ENCODE measurements around the gene PKDREJ. TPM values are rescaled to one million over a fixed set of nuclear protein-coding genes. Genes with fewer than 3 reads are reported as not detected.

The PKDREJ gene
- total RNA-seq, 1 donor from 2014 or later, result not detected

DNA sequence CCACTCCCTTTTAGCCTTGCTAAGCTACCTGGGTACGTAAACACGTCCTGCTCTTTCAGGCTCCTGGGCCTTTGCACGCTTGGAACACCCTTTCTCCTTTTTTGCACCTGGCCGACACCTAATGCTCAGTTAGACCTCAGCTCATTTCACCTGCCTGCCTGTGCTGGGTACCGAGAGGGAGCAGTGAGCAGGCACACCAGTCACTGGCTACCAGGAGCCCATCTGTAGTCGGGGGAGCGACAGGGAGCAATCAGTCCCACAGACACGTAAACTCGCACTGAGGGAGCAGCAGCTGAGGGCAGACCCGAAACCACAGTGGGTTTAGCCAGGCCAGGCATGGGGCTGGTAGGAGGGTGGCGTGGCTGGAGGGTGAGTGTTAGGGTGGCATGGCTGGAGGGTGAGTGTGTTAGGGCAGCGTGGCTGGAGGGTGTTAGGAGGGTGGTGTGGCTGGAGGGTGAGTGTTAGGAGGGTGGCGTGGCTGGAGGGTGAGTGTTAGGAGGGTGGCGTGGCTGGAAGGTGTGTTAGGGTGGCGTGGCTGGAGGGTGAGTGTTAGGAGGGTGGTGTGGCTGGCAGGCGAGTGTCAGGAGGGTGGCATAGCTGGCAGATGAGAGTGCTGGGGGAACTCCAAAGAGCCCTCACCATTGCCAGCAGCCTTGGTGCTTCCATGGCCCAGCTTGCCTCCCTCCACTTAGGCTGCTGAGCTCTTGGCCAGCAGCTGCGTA lies 27.1 kb upstream of the PKDREJ start:
- TF ChIP-seq, protein P1, sequence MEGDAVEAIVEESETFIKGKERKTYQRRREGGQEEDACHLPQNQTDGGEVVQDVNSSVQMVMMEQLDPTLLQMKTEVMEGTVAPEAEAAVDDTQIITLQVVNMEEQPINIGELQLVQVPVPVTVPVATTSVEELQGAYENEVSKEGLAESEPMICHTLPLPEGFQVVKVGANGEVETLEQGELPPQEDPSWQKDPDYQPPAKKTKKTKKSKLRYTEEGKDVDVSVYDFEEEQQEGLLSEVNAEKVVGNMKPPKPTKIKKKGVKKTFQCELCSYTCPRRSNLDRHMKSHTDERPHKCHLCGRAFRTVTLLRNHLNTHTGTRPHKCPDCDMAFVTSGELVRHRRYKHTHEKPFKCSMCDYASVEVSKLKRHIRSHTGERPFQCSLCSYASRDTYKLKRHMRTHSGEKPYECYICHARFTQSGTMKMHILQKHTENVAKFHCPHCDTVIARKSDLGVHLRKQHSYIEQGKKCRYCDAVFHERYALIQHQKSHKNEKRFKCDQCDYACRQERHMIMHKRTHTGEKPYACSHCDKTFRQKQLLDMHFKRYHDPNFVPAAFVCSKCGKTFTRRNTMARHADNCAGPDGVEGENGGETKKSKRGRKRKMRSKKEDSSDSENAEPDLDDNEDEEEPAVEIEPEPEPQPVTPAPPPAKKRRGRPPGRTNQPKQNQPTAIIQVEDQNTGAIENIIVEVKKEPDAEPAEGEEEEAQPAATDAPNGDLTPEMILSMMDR (IDR thresholded peaks at IDR 0.05), result no peak
- intact Hi-C loops (cut with DNase I), result no loop called here
- Histone ChIP-seq H3K4me1 (peaks cover 18% of the 10 kb centered on the region), H3K9me3 (peaks cover 4% of the 10 kb centered on the region), H3K36me3 (peaks cover 71% of the 10 kb centered on the region), H3K27me3 (ENCODE audit: low read depth) (no peaks in the 10 kb centered on the region), H3K27ac (no peak overlapping the region), H3K4me3 (no peak overlapping the region)
- no peak for ATAC-seq
- DNase-seq, result no peak

DNA sequence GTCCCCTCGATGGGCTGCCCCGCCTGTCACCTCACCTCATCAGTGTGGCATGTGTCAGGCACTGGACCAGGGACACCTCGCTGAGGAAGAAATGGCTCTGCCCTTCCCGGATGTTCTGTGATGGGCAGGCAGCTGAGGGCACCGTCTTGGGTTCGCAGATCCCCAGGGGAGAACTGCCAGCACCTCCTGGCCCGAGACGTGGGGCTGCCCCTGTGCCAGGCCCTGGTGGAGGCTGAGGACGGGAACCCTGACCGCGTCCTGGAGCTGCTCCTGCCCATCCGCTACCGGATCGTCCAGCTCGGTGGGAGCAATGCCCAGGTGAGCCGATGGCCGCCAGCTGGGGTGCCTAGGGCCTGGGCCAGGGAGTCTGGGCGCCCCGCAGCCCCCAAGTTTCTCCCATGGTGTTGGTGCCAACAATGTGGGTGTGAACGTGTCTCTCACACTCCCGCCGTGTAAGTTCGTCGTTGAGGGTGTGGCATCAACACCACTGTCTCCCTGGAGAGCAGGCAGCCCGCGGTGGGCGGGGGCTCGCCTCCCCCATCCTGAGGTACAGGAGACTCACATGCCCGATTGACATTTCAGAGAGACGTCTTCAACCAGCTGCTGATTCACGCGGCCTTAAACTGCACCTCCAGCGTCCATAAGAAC lies 26.2 kb upstream of the PKDREJ start:
- peaks cover 4% of the 10 kb centered on the region for H3K9me3 ChIP-seq
- no peak overlapping the region for H3K4me3 ChIP-seq
- no peak for ATAC-seq
- peaks cover 18% of the 10 kb centered on the region for H3K4me1 ChIP-seq
- peaks cover 80% of the 10 kb centered on the region for H3K36me3 ChIP-seq
- peak; percentile 50 for DNase-seq
- no peaks in the 10 kb centered on the region for H3K27me3 ChIP-seq (ENCODE audit: low read depth)
- intact Hi-C loops (cut with DNase I), result no loop called here
- TF ChIP-seq, protein P1 (IDR thresholded peaks at IDR 0.05), result no peak
- H3K27ac ChIP-seq, result no peak overlapping the region

DNA sequence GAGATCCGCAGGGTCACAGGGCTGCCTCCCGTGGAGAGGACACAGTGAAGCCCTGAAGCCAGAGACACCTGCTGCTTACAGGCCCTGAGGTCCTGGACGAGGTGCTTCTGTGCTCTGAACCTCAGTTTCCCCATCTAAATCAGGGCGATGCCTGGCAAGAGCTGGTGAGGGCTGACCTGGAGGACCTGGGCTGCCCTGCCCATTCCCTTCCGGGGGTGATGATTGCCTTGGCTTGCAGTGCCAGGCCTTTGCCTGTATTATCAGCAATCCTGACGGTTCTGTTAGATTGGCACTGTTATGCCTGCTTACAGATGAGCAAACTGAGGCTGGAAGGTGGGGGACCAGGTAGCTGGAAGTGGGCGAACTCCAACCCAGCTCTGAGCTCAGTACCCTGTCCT lies 25.7 kb upstream of the PKDREJ start:
- Histone ChIP-seq H3K4me3 (peak overlapping the region; percentile 37), H3K9me3 (peaks cover 4% of the 10 kb centered on the region), H3K27ac (peak overlapping the region; percentile 79), H3K36me3 (peaks cover 86% of the 10 kb centered on the region), H3K4me1 (peaks cover 18% of the 10 kb centered on the region), H3K27me3 (ENCODE audit: low read depth) (no peaks in the 10 kb centered on the region)
- TF ChIP-seq, protein P1 (IDR thresholded peaks at IDR 0.05), result no peak
- intact Hi-C loops (cut with DNase I), result no loop called here
- no peak for ATAC-seq
- no peak for DNase-seq

DNA sequence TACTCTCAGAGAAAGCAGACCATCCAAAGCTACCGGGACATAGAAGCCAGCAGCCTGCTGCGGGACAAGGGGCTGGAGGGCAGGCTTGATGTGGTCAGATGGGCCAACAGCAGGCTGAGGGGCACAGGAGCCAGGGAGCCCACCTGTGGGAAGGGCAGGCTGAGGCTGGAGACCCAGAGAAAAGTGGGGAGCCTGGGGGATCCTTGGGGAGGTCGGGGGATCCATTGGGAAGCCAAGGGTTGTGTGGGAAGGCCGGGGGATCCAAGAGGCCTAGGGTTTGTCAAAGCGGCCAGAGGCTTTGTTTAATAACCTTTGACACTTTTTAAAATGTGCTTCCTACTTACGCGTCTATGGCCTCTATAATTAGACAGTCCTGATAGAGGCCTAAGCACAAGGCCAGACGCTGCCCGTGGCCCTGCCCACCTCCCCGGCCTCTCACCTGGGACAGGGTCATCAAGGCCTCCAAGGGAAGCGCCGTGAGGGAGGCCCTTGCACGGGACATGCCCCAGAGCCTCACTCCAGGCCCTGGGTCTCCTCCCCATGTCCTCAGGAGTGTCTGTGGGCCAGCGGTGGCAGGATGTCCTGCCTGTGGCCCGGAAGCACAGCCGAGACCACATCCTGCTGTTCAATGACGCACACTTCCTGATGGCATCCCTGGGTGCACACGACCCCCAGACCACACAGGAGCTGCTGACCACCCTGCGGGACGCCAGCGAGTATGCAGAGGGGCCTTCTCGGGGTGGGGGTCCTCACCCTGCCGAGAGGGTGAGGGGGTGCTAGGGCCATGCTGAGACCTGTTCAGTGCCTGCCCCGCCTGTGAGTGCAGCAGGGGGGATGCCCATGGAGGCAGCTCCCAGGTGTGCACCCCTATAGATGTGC lies 25.0 kb upstream of the PKDREJ start:
- peak; percentile 72 to 75 for ATAC-seq
- TF ChIP-seq, protein P1 (IDR thresholded peaks at IDR 0.05), result no peak
- peak; percentile 68 for DNase-seq
- peaks cover 18% of the 10 kb centered on the region for H3K4me1 ChIP-seq
- intact Hi-C loops (cut with DNase I), result no loop called here
- H3K4me3 ChIP-seq, result peak overlapping the region; percentile 37
- peaks cover 4% of the 10 kb centered on the region for H3K9me3 ChIP-seq
- peak overlapping the region; percentile 79 for H3K27ac ChIP-seq
- H3K27me3 ChIP-seq (ENCODE audit: low read depth), result no peaks in the 10 kb centered on the region
- H3K36me3 ChIP-seq, result peaks cover 87% of the 10 kb centered on the region
